ENCODE measurements around the gene USP35.

GRCh38 chr11:78177216-78177615 is 11.5 kb upstream of the USP35 start:
- TF ChIP-seq CTCF (IDR thresholded peaks at IDR 0.05; ENCODE audit: low read depth, low read length) (no peak), POLR2A (IDR thresholded peaks at IDR 0.05; ENCODE audit: extremely low read depth, insufficient read length) (no peak)

All from NB4 (cell line).